NCI-H146 treated with DMSO at 0.1 percent for 48 hours (cell line): Measurements from ENCODE around the gene PDIK1L.
"Not testable (repeated sequence)": the region's sequence is repeated elsewhere in the genome, so short reads cannot be mapped to it uniquely, and the experiment has no call there.

Experiments used
- DNase-seq: peaks from one replicate; lab custom pipeline; 2025; ENCODE audit not compliant: unreplicated experiment; lab: John Stamatoyannopoulos, UW

The PDIK1L gene

DNA sequence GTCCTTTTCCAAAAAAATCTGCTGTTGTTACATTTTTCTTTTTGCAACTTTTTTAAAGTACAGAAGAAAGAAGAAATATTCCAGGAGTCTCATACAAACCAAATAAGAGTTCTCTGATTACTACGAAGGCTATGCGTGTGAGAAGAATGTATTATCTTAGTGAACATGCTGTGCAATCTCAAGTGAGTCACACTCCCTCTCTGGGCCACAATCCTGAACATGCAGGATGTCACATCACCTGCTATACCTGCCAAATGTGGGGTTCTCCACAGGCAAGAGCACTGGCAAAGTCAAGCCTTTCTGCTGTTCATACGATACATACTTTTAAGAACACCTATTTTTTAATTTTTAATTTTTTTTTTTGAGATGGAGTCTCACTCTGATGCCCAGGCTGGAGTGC is 22.5 kb upstream of the PDIK1L start:
- DNase-seq = no peak

- no peak for DNase-seq
Measured at GRCh38 chr1:26090893-26091292, 20.7 kb upstream of the PDIK1L start.

DNA sequence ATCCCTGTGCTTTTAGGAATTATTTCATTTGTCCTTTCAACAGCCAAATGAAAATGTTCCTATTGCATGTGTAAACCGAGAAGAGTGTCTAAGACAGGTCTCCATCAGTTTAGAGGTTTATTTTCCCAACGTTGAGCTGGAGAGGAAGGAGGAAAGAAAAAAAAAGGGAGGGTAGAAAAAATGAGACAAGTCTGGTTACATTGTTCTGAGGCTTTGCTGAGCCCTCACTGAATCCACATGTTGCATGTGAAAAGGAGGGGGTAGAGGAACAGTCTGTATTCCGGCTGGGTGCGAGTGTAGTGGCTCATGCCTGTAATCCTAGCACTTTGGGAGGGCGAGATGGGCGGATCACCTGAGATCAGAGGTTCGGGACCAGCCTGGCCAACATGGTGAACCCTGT is 19.2 kb upstream of the PDIK1L start:
- no peak for DNase-seq

DNA sequence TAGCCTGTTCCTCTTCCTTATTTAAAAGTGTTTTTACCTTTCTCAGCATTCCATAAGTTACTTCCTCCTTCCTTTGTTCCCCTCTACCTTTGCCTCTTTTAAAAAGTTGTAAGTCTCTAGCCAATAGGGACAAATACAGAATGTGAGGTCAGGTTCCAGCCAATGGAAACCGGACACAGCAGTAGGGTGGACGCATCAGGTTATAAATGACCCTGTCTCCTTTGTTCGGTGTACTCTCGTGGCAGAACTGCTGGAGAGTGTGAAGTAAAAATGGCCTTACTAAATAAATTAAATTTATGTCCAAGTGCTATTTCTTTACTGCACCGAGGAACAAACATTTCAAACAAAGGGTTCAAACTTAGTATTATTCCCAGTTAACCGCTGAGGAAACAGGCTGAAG is 18.1 kb upstream of the PDIK1L start:
- DNase-seq = not testable (repeated sequence)

DNA sequence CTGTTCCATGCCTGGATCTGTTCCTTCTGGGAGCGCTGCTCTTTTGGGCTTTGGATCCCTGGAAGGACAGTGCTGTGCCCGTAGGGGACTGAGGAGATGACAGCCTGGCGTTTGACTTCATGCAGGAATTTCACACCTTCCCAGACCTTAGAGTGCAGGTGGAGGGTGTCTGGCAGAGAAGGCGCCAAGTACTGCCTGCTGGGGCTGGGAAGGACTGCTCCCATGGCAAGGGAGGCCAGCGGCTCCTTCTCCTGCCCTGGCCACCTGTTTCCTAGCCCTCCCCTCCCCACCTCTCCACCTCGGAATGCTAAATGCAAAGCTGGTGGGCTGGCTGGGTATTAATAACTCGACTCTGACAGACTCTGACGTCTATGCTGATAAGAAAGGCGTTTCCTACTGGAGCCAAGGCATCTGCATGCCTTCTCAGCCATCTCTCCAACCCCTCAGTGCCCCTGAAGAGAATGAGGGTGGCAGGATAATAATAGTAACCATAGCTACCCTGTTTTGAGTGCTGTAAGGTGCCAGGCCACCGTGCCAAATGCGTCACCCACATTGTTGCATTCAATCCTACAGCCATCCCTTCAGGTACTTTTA is 17.5 kb upstream of the PDIK1L start:
- no peak for DNase-seq

GRCh38 chr1:26094677-26095383 is 16.8 kb upstream of the PDIK1L start:
- peak; percentile 33 for DNase-seq

DNA sequence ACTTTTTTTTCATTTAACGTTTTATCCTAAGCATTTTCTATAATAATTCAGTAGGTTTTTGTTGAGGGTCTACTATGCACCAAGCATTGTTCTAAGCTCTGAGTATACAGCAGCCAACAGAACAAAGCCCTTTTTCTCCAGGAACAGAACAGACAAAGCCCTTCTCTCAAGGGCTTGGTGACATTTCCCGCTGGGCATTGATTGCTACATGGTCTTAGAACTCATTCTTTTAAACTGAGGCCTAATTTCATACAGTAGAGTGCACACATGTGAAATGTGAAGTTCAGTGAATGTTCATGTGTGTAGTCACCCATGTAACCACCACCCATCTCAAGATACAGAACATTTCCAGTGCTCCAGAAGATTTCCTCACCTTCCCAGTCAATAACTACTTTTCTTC is 15.2 kb upstream of the PDIK1L start:
- no peak for DNase-seq

GRCh38 chr1:26097696-26098095 is 13.9 kb upstream of the PDIK1L start:
- no peak for DNase-seq

- no peak for DNase-seq
Measured at GRCh38 chr1:26098602-26099001, 13.0 kb upstream of the PDIK1L start.

- no peak for DNase-seq
Measured at GRCh38 chr1:26099780-26100179, 11.8 kb upstream of the PDIK1L start.

DNA sequence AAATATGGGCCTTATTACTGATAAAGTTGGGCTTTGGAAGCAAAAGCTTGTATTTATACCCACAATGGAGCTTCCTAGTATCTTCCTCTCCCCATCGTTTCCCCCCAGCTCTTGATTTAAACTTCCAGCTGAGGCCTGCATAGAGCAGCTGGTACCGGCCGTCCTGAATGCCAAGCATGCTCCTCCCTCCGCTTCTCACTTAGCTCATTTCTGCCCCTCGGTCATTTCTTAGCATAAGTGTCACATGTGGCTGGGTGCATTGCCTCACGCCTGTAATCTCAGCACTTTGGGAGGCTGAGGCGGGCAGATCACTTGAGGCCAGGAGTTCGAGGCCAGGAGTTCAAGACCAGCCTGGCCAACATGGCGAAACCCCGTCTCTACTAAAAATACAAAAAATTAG is 11.4 kb upstream of the PDIK1L start:
- not testable (repeated sequence) for DNase-seq

DNA sequence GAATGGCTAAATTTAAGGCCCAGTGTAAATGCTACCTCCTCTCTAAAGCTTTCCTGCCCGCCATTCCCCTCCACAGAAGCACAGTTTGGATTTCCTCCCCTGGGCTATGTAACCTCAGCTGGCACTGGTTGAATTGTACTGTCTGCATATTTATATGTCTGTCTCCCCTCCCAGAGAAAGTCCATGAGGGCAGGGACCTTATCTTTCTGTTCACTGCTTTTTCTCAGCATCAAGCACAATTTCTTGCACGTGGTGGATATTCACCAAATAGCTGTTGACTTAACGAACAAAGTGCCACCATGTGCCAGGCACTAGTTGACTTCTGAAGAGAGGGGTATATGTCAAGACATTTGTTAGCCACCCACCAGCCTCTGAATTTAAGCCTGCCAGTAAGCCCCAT is 9.5 kb upstream of the PDIK1L start:
- DNase-seq = no peak

- DNase-seq = no peak
Measured at GRCh38 chr1:26102526-26102925, 9.1 kb upstream of the PDIK1L start.

GRCh38 chr1:26105226-26105548 is 6.4 kb upstream of the PDIK1L start:
- not testable (repeated sequence) for DNase-seq

DNA sequence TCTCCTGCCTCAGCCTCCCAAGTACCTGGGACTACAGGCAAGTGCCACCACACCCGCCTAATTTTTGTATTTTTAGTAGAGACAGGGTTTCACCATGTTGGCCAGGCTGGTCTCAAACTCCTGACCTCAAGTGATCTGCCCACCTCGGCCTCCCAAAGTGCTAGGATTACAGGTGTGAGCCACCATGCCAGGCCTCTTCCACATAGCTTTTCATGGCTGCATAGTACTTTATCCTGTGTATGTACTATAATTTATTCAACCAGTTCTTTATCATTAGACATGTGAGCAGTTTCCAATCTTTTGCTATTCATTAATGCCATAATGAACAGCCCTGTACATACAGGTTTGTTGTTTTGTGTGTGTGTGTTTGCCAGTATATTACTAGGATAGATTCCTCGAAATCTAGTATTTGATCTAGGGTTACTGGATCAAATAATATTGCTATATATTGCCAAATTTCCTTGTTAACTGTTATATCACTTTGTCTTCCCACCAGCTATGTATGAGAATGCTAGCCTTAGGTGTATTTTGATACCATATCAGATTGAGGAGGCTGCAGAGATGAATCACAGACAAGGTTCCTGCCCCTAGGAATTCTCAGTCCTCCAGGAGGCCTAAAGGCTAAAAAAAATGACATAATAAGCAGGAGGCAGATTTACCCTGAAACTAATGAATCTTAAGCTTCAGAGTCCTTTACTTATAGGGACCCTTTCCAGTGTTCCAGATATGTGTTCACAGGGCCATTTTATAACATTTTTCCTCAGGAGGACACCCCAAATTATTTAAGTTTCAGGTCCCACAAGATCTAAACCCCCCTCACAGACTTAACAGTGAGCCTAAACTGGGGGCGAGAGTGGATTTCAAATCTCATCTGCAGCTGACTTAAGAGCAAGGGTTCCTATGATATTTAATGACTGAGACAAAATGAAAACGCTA is 2.1 kb upstream of the PDIK1L start:
- DNase-seq = no peak

GRCh38 chr1:26110731-26111529 is 694 bp upstream of the PDIK1L start:
- peak; percentile 41 for DNase-seq

DNA sequence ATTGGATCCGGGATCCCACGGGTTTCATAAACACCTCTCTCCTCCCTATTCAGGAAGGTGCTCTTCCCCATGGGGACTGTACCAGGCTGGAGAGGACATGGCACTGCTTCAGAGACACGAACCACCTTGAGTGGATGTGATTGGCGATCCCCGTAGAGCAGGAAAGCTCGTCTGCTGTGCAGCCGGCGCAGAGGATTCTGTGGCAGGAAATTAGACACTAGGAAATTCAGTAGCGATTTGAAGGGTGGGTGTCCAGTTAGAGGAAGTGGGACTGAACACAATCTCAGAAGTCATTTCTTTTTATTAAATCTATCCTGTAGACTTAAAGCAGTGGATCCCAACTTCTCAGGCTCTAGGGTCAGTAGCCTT is 767 bp downstream of the PDIK1L start:
- no peak for DNase-seq

- no peak for DNase-seq
Measured at GRCh38 chr1:26114165-26114927, 2.7 kb downstream of the PDIK1L start.

- no peak for DNase-seq
Measured at GRCh38 chr1:26119892-26120608, 8.4 kb downstream of the PDIK1L start.
